CD4-positive, alpha-beta T cell treated with Interleukin-12 subunit alpha and Interleukin-12 subunit beta, for 1 hour (primary cell): Measurements from ENCODE around the gene EHD1.
A peak's percentile ranks its signal among the peaks of the same experiment; 100 is the strongest.
"Not testable (repeated sequence)": the region's sequence is repeated elsewhere in the genome, so short reads cannot be mapped to it uniquely, and the experiment has no call there.

Source experiments
- DNase-seq: peaks from one replicate; pipeline ENCODE4 v3.0.0-alpha.2; 2020

The EHD1 gene

DNA sequence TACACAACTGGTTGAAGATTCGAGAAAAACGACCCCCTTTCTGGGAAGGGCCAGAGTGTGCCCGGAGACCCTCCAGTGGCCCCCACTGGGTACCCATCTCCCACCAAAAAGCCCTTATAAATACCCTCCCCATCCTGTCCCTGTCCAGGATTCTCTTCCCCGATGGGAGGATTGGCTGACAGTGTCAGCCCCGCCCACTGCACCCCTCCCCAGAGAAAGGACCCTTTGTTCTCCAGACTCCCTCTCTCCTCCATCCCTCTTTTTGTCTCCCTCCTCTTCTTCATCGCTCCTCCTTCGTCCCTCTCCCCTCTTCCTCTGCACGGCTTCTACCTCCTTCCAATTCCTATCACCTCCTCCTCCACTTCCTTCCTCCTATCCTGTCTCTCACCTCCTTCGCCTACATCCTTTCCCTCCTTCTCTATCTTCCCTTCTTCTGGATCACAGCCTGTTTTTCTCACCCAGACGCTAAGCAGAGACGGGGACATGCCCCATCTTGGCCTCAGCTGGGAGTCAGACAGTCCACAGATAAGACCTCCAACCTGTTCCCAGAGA lies 54.8 kb downstream of the EHD1 start:
- DNase-seq: no peak

DNA sequence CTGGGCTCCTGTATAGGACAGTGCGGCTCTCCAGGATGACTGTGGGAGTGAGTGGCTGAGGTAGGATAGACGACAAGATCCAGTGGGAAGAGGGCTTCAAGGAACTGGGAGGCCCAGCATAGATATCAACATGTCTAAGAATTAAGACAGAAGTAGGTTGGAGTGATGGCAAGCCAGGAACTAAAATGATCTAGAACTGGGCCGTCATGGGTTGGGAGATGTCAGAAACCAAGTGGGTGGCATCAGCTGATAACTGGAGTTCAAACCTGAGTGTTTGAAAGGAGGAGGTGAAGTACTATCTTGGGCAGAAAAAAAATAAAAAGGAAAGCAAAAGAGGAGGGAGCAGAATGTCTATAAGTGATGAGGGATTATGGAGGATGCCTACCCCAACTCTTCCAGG lies 60.9 kb downstream of the EHD1 start:
- DNase-seq: no peak

DNA sequence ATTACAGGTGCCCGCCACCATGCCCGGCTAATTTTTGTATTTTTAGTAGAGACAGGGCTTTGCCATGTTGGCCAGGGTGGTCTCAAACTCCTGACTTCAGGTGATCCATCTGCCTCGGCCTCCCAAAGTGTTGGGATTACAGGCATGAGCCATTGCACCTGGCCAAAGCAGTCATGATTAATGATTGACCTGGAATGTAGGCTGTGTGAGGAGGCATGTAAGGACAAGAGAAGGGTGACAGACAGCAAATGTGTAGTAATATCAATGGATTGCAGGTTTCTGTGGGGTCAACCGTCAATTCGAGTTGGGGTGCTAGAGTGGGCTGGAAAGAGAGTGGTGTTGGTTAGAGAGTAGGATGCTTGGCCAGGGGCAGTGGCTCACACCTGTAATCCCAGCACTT lies 63.0 kb downstream of the EHD1 start:
- not testable (repeated sequence) for DNase-seq

DNA sequence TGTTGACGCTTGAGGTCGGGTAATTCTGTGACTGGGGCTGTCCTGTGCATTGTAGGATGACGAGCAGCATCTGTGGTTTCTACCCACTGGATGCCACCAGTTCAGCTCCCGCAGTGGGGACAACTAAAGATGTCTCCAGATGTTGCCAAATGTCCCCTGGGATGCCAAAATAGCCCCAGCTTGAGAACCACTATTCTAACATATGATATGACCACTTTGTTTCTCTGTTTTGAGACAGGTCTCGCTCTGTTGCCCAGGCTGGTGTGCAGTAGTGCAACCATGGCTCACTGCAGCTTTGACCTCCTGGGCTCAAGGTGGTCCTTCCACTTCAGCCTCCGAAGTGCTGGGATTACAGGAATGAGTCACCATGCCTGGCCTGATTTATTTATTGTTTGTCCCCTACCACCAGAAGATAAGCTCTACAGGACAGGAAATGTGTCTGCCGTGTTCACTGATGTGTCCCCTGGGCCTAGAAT lies 63.7 kb downstream of the EHD1 start:
- no peak for DNase-seq

DNA sequence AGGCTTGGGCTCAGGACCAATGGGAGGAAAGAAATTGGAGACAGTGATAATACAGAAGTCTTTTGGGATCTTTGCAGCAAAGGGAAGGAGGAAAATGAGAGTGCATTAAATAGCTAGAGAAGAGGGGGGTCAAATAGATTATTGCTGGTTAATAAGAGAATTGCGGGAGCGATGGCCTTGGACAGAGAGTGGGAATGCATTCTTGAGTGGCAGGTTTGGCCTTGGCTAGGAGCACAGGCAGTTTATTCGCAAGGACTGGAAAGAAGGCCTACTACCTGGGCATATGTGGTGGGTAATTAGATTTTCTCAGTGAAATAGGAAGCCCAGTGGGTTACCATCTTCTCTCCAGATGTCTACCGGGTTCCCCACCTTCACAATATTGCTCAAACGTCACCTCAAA lies 64.6 kb downstream of the EHD1 start:
- no peak for DNase-seq

DNA sequence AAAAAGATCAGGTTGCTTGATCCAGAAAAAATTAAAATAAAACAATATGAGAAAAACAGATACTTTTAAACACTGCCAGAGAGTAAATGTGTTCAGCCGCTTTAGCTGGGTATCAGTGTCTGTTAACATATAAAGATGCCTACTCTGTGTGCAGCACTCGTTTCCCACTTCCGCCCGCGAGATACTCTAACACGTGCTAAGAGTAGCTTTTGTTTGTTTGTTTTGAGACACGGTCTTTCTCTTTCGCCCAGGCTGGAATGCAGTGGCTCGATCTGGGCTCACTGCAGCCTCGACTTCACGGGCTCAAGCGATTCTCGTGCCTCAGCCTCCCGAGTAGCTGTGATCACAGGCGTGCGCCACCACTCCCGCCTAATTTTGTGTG lies 67.5 kb downstream of the EHD1 start:
- DNase-seq: peak; percentile 58

DNA sequence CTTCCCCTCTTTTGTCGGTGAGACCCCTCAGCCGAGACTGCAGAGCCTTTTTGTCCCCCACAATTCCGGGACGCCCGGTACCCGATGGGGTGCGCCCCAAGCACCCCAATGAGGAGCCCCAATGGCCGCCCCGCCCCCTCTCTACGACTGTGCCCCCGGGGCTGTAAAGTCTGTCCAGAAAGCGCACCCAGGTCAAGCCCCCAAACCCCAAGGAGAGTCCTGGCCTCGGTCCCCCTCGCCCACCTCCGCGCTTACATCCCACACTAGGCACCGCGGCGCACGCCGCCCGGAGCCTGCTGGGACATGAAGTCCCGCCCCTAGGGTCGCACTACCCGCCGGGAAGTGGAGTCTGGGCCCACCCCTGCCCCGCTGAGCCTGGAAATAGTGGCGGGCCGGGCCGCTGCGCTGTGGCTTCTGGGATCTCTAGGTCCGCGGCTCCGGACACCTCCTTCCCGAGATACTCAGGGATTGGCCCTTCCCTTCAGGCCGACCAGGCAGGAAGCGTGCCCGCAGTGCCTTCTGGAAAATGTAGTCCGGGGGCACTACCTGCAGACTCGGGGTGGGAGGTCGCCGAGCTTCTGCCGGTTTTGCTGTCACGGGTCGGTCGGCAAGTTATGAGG lies 68.0 kb downstream of the EHD1 start, which contains the start of gene MEN1:
TSS of gene MEN1 (minus strand) at position 281 of the 620 bp plus-strand sequence. CDS start 442 bp downstream, outside the sequence.
- peak; percentile 79 for DNase-seq

DNA sequence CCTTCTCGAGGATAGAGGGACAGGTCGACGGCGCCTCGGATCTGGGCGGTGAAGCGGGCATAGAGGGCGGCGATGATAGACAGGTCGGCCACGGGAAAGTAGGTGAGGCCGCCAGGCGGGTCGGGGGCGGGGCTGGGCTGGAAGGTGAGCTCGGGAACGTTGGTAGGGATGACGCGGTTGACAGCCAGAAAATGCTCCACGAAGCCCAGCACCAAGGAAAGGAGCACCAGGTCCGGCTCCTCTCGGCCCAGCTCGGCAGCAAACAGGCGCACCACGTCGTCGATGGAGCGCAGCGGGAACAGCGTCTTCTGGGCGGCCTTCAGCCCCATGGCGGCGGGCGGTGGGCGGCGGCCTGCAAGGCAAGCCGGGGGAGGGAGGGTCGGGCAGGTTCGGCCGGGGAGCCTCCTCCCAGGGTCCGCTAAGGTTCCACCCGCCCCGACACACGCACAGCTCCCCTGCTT lies 68.6 kb downstream of the EHD1 start:
- peak; percentile 20 for DNase-seq

DNA sequence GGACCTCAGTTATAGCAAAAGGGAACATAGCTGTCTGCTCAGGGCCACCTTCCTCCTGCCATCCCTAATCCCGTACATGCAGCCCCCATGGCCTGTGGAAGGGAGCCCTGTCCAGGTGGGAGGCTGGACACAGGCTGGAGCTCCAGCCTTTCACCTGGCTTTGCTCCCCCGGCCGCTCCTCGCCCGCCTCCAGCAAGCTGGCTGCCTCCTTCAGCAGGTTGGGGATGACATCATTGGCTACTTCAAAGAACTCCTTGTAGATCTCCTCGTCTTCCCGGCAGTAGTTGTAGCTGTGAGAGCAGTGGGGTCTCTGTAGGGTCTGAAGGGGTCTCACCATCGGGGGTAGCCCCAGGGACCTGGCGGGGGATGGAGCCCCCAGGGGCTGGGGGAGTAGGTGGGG lies 72.9 kb downstream of the EHD1 start:
- no peak for DNase-seq

DNA sequence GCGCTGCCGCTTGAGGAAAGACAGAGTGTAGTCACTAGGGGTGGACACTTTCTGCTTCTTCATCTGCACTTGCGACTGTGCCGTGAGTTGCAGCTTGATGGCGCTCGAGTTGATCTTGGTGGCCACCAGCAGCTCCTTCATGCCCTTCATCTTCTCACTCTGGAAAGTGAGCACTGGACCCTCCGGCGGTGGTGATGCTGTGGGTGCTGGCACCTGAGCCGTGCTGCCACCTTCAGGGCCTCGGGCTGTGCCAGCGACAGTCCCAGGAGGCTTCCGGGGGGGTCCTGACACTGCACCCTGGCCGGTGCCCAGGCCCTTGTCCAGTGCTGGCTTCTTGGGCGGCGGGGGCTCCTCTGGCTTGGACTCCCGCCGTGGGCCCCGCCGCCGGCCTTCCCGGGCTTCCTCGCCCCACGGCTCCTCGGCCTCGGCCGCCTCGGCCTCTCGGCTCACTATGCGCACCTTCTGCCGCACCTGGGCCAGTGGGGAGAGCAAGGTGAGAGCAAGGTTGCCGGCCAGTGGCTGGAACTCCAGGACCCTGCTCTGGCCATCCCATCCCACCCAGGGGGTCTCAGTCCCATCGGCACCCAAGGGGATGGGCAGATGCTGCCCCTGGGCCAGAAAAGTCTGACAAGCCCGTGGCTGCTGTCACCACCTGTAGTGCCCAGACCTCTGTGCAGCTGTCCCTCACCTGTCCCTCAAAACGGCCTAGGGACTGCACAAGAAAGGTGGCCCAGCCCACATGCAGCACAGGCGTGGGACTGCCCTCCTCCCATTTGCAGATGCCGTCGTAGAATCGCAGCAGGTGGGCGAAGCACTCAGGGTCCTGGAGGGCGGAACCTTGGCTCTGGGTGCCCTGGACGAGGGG lies 73.8 kb downstream of the EHD1 start:
- no peak for DNase-seq

DNA sequence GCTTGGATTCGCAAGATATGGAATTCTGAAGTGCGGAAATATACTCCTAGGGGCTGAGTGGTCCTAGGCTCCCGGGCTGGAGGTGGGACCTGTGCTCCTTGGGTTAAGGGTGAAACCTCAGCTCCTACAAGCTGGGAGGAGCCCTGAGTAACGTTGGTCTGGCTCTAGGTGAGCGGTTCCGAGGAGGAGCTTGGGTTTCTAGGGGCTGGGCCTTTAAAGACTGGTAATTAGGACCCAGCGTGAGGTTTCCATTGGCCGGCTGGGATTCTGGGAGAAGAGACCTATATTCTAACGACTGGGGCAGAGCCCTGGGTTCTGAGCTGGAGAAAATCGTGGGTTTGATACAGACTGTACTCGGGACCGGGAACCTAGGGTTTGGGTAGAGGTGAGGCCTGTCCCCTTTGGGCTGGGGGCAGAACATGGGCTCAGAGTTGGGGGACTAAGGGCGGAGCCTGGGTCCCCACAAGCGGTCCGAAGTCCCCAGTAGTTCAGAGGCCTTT lies 74.5 kb downstream of the EHD1 start:
- peak; percentile 21 for DNase-seq

DNA sequence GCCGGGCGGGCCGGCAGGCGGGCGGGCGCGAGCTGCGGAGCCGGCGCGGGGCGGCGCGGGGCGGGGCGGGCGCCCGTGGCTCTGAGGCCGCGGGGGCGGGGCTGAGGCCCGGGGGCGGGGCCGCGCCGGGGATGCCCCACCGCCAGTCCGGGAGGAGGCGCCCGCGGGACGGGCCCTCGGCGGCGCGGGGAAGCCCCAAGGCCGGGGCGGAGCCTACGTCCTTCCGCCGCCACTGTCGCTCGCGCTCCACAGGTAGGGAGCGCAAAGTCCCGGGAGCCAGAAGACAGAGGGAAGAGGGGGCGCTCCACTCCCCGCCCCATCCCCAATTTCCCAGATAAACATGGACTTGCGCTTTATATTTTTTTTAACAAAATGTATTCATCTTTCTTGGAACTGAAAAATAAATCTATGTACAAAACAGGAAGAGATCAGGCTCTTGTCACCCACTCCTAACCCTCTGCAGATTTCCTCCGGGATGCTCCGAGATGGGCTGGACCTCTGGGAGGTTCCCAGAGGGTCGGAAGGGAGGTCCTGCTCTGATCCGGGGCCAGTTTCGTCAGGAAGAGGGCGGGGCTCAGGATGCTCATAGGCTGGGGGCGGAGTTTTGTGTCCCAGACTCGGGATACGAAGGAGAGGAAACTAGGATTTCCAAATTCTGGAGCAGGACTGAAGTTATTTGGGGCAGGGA lies 75.1 kb downstream of the EHD1 start, which contains the start of gene MAP4K2:
TSS of gene MAP4K2 (minus strand) at position 57 of the 688 bp plus-strand sequence. CDS start 65 bp downstream, outside the sequence.
- peak; percentile 92 for DNase-seq

DNA sequence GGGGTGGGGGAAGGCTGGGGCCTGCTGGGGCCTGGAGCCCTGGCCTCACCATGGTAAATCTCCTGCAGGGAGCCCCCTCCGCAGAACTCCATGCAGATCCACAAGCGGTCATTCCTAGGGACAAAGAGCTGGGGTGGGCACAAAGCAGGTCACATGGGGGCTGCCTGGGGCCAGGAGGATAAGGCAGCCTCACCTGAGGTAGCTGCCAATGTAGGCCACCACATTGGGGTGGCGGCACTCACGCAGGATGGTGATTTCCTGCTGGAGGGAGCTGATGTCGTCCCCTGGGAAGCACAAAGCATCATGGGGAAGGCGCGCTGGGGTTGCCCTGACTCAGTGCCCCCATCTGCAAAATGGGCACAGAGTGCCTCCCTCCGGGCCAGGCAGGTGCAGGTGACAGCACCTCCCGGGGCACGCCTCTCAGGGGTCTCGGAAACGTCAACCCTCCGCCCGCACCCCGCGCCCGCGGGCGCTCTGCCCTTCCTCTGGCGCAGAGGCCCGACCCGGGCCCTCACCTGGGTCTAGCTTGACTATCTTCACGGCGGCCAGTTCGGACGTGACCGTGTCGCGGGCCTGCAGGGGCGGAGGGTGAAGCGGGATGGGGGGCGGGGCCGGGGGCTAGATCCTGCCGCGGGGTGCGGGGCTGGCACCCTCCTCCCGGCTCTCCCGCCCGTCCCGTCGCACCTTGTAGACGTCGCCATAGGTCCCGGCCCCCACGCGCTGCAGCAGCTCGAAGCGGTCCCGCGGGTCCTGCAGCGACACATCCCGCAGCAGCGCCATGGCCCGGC lies 75.9 kb downstream of the EHD1 start:
- peak; percentile 49 for DNase-seq
